AG09309 (cell line): ENCODE data around the gene TMSB10.

Experiments used
- DNase-seq: peaks from one replicate; pipeline ENCODE4 v3.0.0-alpha.2; 2010; ENCODE audit warnings: low read depth
- H3K4me3 ChIP-seq: 2 replicates; pipeline ENCODE4 v1.5.1; 2011; ENCODE audit warnings: mild to moderate bottlenecking, low read depth, low read length, moderate library complexity; ENCODE audit not compliant: control insufficient read depth
- TF ChIP-seq, protein P1 (sequence below): IDR thresholded peaks from 2 replicates; pipeline ENCODE4 v1.5.1; 2011; ENCODE audit warnings: mild to moderate bottlenecking, low read depth, low read length, inconsistent platforms; ENCODE audit not compliant: insufficient read depth, control insufficient read depth; ENCODE audit errors: missing control alignments

TMSB10 gene

DNA sequence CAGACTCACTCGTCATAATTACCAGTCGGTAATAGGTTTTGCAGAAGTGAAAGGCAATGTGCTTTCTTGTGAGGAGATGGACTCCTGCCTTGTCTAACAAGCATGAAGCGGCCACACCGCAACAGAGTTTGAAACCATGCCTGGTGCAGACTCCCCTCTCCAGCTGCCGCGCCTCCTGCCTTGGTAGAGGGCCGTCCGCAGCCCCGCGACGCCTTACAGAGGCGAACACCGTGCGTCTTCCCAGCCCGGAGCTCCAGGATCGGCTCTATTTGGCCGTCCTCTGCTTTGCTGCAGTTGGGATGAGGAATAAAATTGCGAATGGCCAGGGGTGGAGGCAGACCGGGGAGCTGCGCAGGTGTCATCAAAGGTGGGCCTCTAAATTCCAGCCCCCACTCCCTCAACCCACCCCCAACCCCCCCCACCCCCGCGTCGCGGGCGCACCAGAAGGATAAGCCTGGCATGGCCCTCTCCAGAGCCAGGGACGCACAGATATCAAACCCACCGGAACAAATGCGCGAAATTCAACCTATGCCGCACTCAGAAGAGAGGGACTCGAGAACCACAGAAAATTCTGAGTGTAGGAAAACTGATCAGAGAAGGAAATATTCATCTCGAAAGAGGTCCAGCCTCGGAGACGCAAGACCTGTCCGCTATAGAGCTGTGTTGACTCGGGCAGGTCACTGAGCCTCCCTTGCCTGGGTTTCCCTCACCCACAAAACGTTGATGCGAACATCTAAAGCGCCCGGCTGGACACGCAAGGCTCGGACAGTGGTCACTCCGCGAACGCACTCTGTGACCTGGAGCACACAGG, 25.7 kb upstream of the TMSB10 start:
- H3K4me3 ChIP-seq = no peak overlapping the region; the same call in 1 of the 2 replicates
- DNase-seq = no peak
- TF ChIP-seq, protein P1, sequence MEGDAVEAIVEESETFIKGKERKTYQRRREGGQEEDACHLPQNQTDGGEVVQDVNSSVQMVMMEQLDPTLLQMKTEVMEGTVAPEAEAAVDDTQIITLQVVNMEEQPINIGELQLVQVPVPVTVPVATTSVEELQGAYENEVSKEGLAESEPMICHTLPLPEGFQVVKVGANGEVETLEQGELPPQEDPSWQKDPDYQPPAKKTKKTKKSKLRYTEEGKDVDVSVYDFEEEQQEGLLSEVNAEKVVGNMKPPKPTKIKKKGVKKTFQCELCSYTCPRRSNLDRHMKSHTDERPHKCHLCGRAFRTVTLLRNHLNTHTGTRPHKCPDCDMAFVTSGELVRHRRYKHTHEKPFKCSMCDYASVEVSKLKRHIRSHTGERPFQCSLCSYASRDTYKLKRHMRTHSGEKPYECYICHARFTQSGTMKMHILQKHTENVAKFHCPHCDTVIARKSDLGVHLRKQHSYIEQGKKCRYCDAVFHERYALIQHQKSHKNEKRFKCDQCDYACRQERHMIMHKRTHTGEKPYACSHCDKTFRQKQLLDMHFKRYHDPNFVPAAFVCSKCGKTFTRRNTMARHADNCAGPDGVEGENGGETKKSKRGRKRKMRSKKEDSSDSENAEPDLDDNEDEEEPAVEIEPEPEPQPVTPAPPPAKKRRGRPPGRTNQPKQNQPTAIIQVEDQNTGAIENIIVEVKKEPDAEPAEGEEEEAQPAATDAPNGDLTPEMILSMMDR = no peak

DNA sequence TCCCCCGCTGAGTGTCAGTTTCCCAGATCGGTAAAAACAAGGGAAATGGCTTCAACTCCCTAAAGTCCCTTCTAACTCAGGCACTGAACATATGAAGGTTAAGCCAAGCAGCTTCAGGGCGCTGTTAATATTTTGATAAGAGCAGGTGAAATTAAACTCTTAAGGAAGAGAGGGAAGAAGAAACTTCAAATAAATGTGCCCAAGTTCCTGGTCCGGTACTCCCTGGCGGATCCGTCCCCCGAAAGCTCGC, 25.1 kb upstream of the TMSB10 start:
- DNase-seq = no peak
- TF ChIP-seq, protein P1 = no peak
- peak overlapping the region; percentile 50 for H3K4me3 ChIP-seq

DNA sequence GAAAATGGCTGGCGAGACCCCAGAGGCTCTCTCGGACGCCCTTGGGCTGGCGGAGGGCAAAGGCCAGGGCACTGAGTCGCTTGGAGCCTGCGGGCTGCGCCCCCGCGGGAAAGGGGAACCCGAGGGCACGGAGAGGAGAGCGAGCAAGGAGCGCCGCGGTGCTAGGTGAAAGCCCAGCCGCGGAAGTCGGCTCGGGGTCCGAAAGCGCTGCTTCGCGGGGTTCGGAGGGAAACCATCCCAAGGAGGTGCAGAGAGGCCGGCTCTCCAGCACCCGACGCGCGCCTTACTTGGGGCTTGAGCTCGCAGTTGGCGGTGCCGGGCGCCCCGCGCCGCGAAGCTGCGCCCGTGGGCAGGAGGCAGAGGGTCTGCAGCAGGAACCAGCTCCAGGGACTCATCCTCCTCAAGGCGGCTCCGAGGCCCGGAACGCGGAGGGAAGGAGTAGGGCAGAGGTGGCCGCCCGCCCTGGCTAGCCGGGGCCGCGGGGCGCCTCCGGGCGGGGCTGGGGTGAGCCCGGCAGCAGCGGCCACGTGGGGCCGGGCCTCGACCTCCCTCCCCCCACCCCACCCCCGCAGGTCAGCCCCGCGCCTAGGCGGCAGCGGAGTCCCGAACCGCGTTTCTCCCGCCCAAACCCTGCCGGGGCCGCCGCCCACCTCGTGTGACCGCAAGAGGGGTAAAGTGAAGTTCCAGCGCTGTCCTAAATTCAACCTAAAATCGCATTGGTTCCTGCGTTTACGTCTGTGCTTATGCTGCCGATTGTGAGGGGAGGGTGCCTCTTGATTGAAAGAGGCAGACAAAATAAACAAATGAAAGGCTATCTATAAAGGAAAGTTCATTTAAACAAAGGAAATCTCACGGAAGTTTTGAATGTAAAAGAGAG, 24.6 kb upstream of the TMSB10 start, which contains the start of gene TRABD2A:
TSS of gene TRABD2A (minus strand) at position 440 of the 877 bp plus-strand sequence. CDS start at position 395, 45 bp downstream.
- peak within 1 kb of the TSS; percentile 50 for H3K4me3 ChIP-seq
- TF ChIP-seq, protein P1 = no peak
- no peak for DNase-seq

DNA sequence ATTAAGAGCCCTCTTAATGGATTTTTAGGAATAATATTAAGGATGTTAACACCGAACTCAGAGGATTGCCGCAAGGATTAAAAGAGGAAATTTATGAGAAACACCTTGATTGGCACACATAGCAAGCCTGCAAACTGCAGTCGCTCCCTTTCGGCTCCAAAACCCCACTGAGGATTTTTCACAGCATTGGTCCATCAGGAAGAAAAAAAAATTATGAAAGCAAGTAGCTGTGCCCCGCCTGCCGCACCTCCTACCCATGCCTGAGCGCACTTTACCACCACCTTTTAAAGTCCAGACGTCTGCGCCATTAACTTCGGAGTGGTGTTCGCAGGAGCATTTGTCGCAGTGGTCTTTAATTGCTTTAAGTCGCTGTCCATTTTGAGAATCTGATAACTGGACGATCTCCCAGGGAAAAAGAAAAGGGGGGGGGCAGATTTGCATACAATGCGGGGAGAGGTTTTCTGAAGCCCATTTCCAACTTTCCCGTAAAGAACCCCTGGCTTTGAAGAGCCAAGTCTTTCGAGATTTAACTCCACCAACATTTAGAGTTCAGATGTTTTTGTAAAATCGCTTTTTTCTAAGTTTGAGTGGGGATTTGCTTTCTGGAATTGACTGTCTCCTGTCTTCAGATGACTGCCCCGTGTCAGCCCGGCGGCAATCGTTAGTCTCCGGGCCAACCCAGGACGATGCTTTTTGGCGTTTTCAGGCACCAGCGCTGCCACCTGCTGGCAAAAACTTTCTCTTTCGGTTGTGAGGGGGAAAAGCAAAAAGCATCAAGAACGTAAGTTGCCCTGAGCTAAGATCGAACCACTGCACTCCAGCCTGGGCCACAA, 23.7 kb upstream of the TMSB10 start:
- TF ChIP-seq, protein P1 = peak; percentile 81
- no peak for DNase-seq
- H3K4me3 ChIP-seq = peak overlapping the region; percentile 50

DNA sequence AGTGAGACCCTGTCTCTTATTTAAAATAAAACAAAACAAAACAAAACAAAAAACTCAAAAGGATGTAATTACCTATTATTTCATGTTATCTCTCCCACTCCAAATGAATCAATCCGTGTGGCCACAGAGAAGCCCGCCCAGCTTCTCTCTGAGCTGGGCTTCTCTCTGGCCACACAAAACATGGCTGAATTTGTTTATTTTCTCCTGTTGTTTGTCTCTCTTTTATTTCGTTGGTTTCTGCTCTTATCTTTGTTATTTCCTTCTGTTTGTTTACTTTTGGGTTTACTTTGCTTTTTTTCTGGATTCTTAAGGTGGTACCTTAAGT, 23.1 kb upstream of the TMSB10 start:
- no peak overlapping the region for H3K4me3 ChIP-seq
- DNase-seq = no peak
- TF ChIP-seq, protein P1 = no peak

DNA sequence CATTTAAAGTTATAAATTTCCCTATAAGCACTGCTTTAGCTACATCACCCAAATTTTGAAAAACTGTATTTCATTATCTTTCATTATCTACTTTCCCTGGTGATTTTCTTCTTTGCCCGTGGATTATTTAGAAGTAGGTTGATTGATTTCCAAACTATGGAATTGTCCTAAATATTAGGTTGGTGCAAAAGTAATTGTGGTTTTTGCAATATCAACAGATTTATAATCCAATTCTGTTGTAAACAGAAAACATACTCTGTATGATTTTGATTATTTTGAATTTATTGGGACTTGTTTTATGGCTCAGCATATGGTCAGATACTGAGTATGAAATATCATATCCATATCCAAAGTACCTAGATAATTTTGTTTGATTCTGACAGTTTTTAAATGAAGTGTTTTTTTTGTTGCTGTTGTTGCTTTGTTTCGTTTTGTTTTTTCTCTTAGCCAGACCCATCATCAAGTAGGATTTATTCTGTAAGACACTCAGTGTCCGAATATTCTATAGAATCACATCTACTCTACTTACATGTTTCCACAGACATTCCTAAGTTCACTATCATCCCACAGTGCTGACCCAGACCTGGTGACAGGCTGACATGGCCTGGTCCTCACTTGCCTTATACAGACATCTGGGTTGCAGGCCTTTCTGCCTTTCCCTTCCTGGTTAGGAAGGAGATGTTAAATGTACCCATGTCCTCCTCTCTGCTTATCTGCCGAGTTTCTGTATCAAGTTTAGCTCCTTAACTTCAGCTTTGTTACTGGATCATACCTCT, 22.5 kb upstream of the TMSB10 start:
- DNase-seq = no peak
- no peak overlapping the region for H3K4me3 ChIP-seq
- TF ChIP-seq, protein P1 = no peak
